HFFc6 (cell line): ENCODE results near the gene CISD1. TPM values are rescaled to one million over a fixed set of nuclear protein-coding genes. Genes with fewer than 3 reads are reported as not detected.
"Not testable (repeated sequence)": the region's sequence is repeated elsewhere in the genome, so short reads cannot be mapped to it uniquely, and the experiment has no call there.

ENCODE experiments used
- DNase-seq: peaks from one replicate; pipeline ENCODE4 v3.0.0-alpha.2; 2018
- H3K27ac Mint-ChIP-seq: 2 replicates; pipeline ENCODE4 v1.8.0; 2020; ENCODE audit warnings: mild to moderate bottlenecking, mixed read lengths
- H3K27me3 Mint-ChIP-seq: 2 replicates; pipeline ENCODE4 v1.8.0; 2021; ENCODE audit warnings: mild to moderate bottlenecking, moderate library complexity, mixed read lengths; ENCODE audit not compliant: insufficient read depth
- H3K36me3 Mint-ChIP-seq: 2 replicates; pipeline ENCODE4 v1.8.0; 2021; ENCODE audit warnings: low read depth, mixed read lengths
- H3K4me1 Mint-ChIP-seq: 2 replicates; pipeline ENCODE4 v1.8.0; 2020; ENCODE audit warnings: low read depth, mixed read lengths
- H3K4me3 Mint-ChIP-seq: 2 replicates; pipeline ENCODE4 v1.8.0; 2020; ENCODE audit warnings: mild to moderate bottlenecking, moderate library complexity, mixed read lengths
- H3K9me3 Mint-ChIP-seq: 2 replicates; pipeline ENCODE4 v1.8.0; 2020; ENCODE audit warnings: mild to moderate bottlenecking, mixed read lengths
- CTCF ChIP-seq: fragments of 200-600 bp; sonication (generic); IDR thresholded peaks from 2 replicates; pipeline ENCODE4 v1.5.0; 2021; ENCODE audit warnings: antibody characterized with exemption, mild to moderate bottlenecking
- long read RNA-seq: library from polyadenylated mRNA; unstranded; transcript quantifications from one replicate; pipeline ENCODE4 v2.0.0, GENCODE V29; 2019
- total RNA-seq, 6 experiments: library from RNA; stranded (reverse); fragmentation: NEBNext Ultra II Directional; extraction: Animal tissue kit (Norgen Biotek cat#: 25700); gene quantifications; 2 replicates in 1 of 6; 3 replicates in 5 of 6; pipeline ENCODE4 v1.2.3, GENCODE V29; 2021

CISD1 gene
- 10 to 100 TPM; 36.6 to 55.3 (median 43.8) TPM for total RNA-seq
- long read RNA-seq, transcript CISD1-201 (3 exons, 2,479 nt), result major isoform, 49 of 54 reads
- long read RNA-seq, partial matches to known transcripts, result 2 of 54 reads
- long read RNA-seq, other reads (novel, unspliced or antisense), result 3 of 54 reads

GRCh38 chr10:58268946-58269781 lies at the start of gene CISD1:
TSS of gene CISD1 (plus strand) at chr10:58269162. CDS start at chr10:58269274, 112 bp downstream.
- no peaks in the 10 kb centered on the region for H3K9me3 Mint-ChIP-seq
- H3K27me3 Mint-ChIP-seq, result no peaks in the 10 kb centered on the region
- no peak for TF ChIP-seq CTCF
- H3K4me3 Mint-ChIP-seq, result peak within 1 kb of the TSS; percentile 99
- peak; percentile 99 for DNase-seq
- peaks cover 48% of the 10 kb centered on the region for H3K4me1 Mint-ChIP-seq
- peaks cover 5% of the 10 kb centered on the region for H3K36me3 Mint-ChIP-seq
- peak within 1 kb of the TSS; percentile 98 for H3K27ac Mint-ChIP-seq

- TF ChIP-seq CTCF, result no peak
- Mint-ChIP-seq H3K27me3 (no peaks in the 10 kb centered on the region; the same call in 1 of the 2 replicates), H3K9me3 (no peaks in the 10 kb centered on the region), H3K36me3 (peaks cover 2% of the 10 kb centered on the region), H3K27ac (no peak overlapping the region), H3K4me1 (peaks cover 36% of the 10 kb centered on the region), H3K4me3 (no peak overlapping the region)
- DNase-seq, result no peak
These were observed 49.1 kb upstream of the CISD1 start for GRCh38 chr10:58219875-58220274.

- DNase-seq, result peak; percentile 38
- Mint-ChIP-seq H3K36me3 (peaks cover 5% of the 10 kb centered on the region), H3K9me3 (no peaks in the 10 kb centered on the region), H3K4me3 (no peak overlapping the region), H3K27me3 (no peaks in the 10 kb centered on the region; the same call in 1 of the 2 replicates), H3K27ac (no peak overlapping the region), H3K4me1 (peaks cover 36% of the 10 kb centered on the region)
- no peak for TF ChIP-seq CTCF
These were observed 48.1 kb upstream of the CISD1 start for GRCh38 chr10:58220769-58221451.

- TF ChIP-seq CTCF, result no peak
- Mint-ChIP-seq H3K27ac (no peak overlapping the region), H3K27me3 (no peaks in the 10 kb centered on the region), H3K9me3 (no peaks in the 10 kb centered on the region), H3K4me3 (no peak overlapping the region), H3K36me3 (peaks cover 6% of the 10 kb centered on the region), H3K4me1 (peaks cover 7% of the 10 kb centered on the region)
- DNase-seq, result no peak
These were observed 43.3 kb upstream of the CISD1 start for GRCh38 chr10:58225654-58226053.

- not testable (repeated sequence) for H3K27me3 Mint-ChIP-seq, H3K4me1 Mint-ChIP-seq, H3K4me3 Mint-ChIP-seq, H3K27ac Mint-ChIP-seq, DNase-seq, H3K9me3 Mint-ChIP-seq
- H3K36me3 Mint-ChIP-seq, result peaks cover 26% of the 10 kb centered on the region
These were observed 39.1 kb upstream of the CISD1 start for GRCh38 chr10:58229856-58230255.
